COLO668 (cell line): ENCODE data around the gene SPIN1.
"Not testable (repeated sequence)": the region's sequence is repeated elsewhere in the genome, so short reads cannot be mapped to it uniquely, and the experiment has no call there.

ENCODE experiments used
- DNase-seq: peaks from one replicate; lab custom pipeline; 2025; ENCODE audit not compliant: unreplicated experiment; lab: John Stamatoyannopoulos, UW

The SPIN1 gene

GRCh38 chr9:88388203-88388885 lies at the start of gene SPIN1:
Gene SPIN1, plus strand, starts transcription at chr9:88388444. Its CDS starts 38,096 bp downstream, at chr9:88426540.
- peak; percentile 90 for DNase-seq

GRCh38 chr9:88339317-88339716 lies 48.9 kb upstream of the SPIN1 start:
- DNase-seq = no peak

GRCh38 chr9:88342246-88342645 lies 46.0 kb upstream of the SPIN1 start:
- DNase-seq = no peak

DNA sequence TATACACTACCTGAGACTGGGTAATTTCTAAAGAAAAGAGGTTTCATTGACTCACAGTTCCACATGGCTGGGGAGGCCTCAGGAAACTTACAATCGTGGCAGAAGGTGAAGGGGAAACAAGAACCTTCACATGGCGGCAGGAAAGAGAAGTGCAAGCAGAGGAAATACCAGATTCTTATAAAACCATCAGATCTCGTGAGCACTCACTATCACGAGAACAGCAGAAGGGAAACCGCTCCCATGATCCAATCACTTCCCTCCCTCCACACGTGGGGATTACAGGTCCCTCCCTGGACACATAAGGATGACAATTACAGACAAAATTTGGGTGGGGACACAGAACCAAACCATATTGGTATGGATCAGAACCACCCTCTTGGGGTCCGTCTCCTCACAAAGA lies 44.2 kb upstream of the SPIN1 start:
- DNase-seq = no peak

DNA sequence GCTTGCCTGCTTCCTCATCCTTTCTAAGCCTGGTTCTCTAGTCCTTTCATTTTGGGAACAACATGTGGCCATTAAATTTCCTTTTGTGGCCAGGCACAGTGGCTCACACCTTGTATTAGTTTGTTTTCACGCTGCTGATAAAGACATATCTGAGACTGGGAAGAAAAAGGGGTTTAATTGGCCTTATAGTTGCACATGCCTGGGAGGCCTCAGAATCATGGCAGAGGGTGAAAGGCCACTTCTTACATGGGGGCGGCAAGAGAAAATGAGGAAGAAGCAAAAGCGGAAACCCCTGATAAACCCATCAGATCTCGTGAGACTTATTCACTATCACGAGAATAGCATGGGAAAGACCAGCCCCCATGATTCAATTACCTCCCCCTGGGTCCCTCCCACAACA lies 37.9 kb upstream of the SPIN1 start:
- DNase-seq = not testable (repeated sequence)

- DNase-seq = no peak
Observed at GRCh38 chr9:88355166-88355565, 33.1 kb upstream of the SPIN1 start.

- DNase-seq = not testable (repeated sequence)
Observed at GRCh38 chr9:88357250-88357649, 31.0 kb upstream of the SPIN1 start.

DNA sequence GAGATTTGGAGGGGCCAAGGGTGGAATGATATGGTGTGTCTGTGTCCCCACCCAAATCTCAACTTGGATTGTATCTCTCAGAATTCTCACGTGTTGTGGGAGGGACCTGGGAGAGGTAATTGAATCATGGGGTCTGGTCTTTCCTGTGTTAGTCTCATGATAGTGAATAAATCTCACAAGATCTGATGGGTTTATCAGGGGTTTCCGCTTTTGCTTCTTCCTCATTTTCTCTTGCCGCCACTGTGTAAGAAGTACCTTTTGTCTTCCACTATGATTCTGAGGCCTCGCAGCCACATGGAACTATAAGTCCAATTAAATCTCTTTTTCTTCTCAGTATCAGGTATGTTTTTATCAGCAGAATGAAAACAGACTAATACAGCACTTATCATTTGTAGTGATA lies 29.5 kb upstream of the SPIN1 start:
- DNase-seq = no peak

DNA sequence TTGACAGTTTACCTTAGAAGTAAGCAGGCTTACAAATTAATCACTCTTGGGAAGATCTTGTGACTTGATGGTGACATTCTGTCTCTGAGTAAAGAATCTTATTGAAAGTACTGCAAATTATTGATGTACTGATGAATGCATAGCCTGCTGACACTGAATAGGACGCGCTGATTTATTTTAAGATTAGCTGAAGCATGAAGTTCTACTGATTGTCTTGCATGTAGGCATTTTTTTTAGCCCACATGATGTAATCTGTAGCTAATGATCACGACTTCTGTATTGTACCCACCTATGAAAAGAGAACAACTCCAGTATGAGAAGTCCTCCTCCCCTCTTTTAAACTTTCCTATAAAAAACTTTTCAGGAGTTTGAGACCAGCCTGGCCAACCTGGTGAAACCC lies 28.3 kb upstream of the SPIN1 start:
- DNase-seq = no peak

DNA sequence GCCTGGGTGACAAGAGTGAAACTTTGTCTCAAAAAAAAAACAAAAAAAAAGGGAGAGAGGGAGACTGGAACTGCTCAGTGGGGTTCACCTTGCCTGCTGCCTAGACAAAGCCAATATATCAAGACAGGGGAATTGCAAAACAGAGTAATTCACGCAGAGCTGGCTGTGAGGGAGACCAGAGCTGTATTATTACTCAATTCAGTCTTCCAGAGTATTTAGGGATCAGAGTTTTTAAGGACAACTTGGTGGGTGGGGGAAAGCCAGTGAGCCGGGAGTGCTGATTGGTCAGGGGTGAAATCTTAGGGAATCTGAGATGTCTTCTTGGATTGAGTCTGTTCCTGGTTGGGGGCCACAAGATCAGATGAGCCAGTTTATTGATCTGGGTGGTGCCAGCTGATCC lies 25.6 kb upstream of the SPIN1 start:
- DNase-seq = no peak

DNA sequence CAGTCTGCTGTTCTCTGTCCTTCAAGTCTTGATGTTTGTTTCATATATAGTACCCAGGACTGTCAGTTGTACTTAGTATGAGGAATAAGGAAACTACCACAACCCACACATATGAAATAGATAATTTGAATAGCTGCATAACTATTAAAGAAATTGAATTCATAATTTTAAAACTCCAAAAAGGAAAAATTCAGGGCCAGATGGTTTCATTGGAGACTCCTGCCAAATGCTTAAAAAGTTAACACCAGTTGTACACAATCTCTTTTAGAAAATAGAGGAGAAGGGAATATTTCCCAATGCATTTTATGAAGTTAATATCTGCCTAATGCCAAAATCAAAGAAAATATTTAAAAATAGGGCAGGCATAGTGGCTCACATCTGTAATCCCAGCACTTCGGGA lies 24.6 kb upstream of the SPIN1 start:
- DNase-seq = no peak

DNA sequence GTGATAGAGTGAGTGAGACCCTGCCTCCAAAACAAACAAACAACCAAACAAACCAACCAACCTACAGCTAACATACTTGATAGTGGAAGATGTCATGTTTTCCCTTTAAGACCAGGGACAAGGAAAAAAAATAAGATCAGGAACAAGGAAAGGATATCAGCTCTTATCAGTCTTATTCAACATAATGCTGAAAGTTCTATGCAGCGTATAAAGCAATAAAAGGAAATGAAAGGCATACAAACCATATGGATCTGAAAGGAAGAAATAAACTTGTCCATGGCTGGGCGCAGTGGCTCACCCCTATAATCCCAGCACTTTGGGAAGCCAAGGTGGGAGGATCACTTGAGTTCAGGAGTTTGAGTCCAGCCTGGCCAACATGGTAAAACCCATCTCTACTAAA lies 23.5 kb upstream of the SPIN1 start:
- no peak for DNase-seq

DNA sequence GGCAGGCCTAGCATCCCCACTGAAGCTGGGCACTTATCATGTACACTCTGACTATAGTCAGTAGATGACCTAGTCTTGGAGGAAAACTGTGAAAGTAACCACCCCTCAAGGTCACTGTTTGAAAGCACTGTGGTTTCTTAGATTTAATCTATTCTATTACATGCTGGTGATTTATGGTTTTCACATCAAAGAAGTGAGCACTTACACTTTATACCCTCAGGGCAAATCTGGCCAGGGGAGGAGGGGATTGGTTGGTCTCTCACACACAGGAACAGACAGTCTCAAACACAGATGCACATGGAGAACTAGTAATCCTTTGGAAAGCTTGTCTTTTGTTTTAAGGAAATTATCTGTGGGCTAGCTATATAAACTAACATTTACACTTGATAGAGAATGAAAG lies 17.9 kb upstream of the SPIN1 start:
- DNase-seq = no peak

DNA sequence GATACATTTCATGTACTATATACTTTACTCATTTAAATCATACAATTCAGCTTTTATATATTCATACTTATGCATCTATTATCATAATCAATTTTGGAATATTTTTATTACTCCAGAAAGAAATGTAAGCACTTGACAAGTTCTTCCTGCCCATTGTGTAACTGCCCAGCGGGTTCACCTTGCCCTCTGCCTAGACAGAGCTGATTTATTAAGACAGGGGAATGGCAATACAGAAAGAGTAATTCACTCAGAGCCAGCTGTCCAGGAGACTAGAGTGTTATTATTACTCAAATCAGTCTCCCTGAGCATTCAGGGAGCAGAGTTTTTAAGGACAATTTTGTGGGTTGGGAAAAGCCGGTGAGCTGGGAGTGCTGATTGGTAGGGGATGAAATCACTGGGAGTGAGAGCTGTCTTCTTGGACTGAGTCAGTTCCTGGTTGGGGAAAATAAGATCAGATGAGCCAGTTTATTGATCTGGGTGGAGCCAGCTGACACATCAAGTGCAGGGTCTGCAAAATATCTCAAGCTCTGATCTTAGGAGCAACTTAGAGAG lies 16.1 kb upstream of the SPIN1 start:
- DNase-seq = no peak

GRCh38 chr9:88373045-88373444 lies 15.2 kb upstream of the SPIN1 start:
- no peak for DNase-seq

GRCh38 chr9:88378317-88378716 lies 9.9 kb upstream of the SPIN1 start:
- DNase-seq = no peak

DNA sequence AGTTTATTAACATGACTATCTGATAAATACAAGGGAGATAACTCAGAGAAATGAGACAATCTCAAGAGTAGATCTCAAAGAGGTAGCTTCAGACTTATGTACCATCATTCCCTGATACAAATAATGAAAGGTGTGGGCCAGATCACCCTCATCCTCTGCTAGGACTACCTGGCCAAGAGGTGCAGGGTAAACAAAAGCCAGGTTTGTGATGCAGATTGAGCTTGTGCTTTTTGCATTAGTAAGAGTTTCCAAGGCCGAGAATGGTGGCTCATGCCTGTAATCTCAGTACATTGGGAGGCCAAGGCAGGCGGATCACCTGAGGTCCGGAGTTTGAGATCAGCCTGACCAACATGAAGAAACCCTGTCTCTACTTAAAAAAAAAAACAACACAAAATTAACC lies 8.9 kb upstream of the SPIN1 start:
- DNase-seq = no peak

GRCh38 chr9:88380118-88380517 lies 8.1 kb upstream of the SPIN1 start:
- no peak for DNase-seq

DNA sequence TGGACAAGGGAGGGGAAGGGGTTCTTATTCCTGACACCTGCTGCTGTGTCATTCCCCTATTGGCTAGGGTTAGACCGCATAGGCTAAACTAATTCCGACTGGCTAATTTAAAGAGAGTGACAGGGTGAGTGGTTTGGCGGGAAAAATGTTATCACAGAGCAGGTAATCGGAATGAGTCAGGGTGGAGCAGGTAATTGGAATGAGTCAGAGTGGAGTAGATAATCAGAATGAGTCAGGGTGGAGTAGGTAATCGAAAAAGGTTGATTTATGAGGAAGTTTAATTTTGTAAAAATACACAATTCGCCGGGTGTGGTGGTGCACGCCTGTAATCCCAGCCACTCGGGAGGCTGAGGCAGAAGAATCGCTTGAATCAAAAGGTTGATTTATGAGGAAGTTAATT lies 6.9 kb upstream of the SPIN1 start:
- DNase-seq = not testable (repeated sequence)

DNA sequence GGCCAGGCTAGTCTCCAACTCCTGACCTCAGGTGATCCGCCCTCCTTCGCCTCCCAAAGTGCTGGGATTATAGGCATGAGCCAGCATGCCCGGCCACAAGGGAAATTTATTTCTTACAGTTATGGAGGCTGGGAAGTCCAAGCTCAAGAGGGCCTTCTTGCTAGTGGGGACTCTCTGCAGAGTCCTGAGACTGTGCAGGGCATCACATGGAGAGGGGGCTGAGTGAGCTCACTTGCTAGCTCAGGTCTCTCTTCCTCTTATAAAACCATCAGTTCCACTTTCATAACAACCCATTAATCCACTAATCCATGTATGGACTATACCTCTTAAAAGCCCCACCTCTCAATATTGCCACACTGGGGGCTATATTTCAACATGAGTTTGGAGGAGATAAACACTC lies 5.1 kb upstream of the SPIN1 start:
- no peak for DNase-seq

DNA sequence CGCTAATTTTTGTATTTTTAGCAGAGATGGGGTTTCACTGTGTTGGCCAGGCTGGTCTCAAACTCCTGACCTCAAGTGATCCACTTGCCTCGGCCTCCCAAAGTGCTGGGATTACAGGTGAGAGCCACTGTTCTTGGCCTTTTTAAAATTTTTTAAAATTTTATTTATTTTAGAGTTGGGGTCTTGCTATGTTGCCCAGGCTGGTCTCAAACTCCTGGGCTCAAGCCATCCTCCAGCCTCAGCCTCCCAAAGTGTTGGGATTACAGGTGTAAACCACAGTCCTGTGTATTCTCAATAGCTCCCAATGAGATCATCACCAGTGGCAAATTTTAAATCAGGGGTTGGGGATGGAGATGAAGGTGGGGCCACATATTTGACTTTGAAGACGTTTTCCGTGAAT lies 2.1 kb upstream of the SPIN1 start:
- DNase-seq = not testable (repeated sequence)

- DNase-seq = peak; percentile 36
Observed at GRCh38 chr9:88387036-88387551, 1.1 kb upstream of the SPIN1 start.
